Activated CD4-positive, alpha-beta memory T cell treated with anti-CD3 and anti-CD28 coated beads, Interleukin-2, amount 10 ng/mL, durations not matched to agents 7 days and 5 days (primary cell): ENCODE results near the gene C2CD4B. TPM values are rescaled to one million over a fixed set of nuclear protein-coding genes. Genes with fewer than 3 reads are reported as not detected.

Source experiments
- total RNA-seq, 2 experiments: library from RNA; stranded (reverse); gene quantifications; one replicate each; pipeline ENCODE4 v1.2.3, GENCODE V29; 2021

Gene C2CD4B
- total RNA-seq, 2 experiments from 2014 or later: 0.23 to 0.40 TPM

Other genes starting within 250 kb of the C2CD4B start
- gene VPS13C, start 104.8 kb downstream of the C2CD4B start, total RNA-seq: 10 to 100 TPM; 63.6 to 76.7 TPM
- under 1 TPM; 0.23 to 0.40 TPM for gene C2CD4A, start 98.3 kb downstream of the C2CD4B start, total RNA-seq
- gene TLN2, start 225.3 kb upstream of the C2CD4B start, total RNA-seq: under 1 TPM; 0.18 to 0.55 TPM